AG10803 (cell line): ENCODE results near the gene MEN1.

ENCODE experiments used
- DNase-seq: peaks from one replicate; pipeline ENCODE4 v3.0.0; 2010; ENCODE audit warnings: low read depth
- H3K4me3 ChIP-seq: 2 replicates; pipeline ENCODE4 v1.5.1; 2011; ENCODE audit warnings: mild to moderate bottlenecking, low read length, control low read depth
- CTCF ChIP-seq: conservative IDR thresholded peaks from 2 replicates; pipeline ENCODE4 v1.5.1; 2011; ENCODE audit warnings: mild to moderate bottlenecking, low read length, control low read depth, inconsistent platforms

The MEN1 gene

GRCh38 chr11:64774144-64774543, 36.2 kb downstream of the MEN1 start:
- no peak for TF ChIP-seq CTCF
- DNase-seq = no peak
- H3K4me3 ChIP-seq = no peak overlapping the region

GRCh38 chr11:64772303-64773018, 37.9 kb downstream of the MEN1 start:
- H3K4me3 ChIP-seq = no peak overlapping the region
- DNase-seq = no peak
- TF ChIP-seq CTCF = no peak

GRCh38 chr11:64771861-64772260, 38.5 kb downstream of the MEN1 start:
- DNase-seq = no peak
- H3K4me3 ChIP-seq = no peak overlapping the region
- no peak for TF ChIP-seq CTCF

GRCh38 chr11:64770120-64770519, 40.2 kb downstream of the MEN1 start:
- no peak for TF ChIP-seq CTCF
- DNase-seq = no peak
- no peak overlapping the region for H3K4me3 ChIP-seq

- TF ChIP-seq CTCF = no peak
Measured at GRCh38 chr11:64769283-64769682, 41.1 kb downstream of the MEN1 start.

GRCh38 chr11:64768300-64768694, 42.1 kb downstream of the MEN1 start:
- no peak for TF ChIP-seq CTCF
- no peak overlapping the region for H3K4me3 ChIP-seq
- DNase-seq = no peak

More at GRCh38 chr11:64769283-64769682, 41.1 kb downstream of the MEN1 start:
- H3K4me3 ChIP-seq = no peak overlapping the region
- DNase-seq = no peak
